Measurements from ENCODE around the gene ST3GAL4. TPM values are rescaled to one million over a fixed set of nuclear protein-coding genes. Genes with fewer than 3 reads are reported as not detected.
"Not testable (repeated sequence)": the region's sequence is repeated elsewhere in the genome, so short reads cannot be mapped to it uniquely, and the experiment has no call there.

The ST3GAL4 gene
- total RNA-seq, 1 experiment from 2014 or later = 11.2 TPM

GRCh38 chr11:126346586-126346940 is 8.9 kb upstream of the ST3GAL4 start:
- no peaks in the 10 kb centered on the region for H3K27me3 Mint-ChIP-seq (ENCODE audit: insufficient read depth, unreplicated experiment)
- H3K27ac Mint-ChIP-seq (ENCODE audit: unreplicated experiment) = no peak overlapping the region
- ChIA-PET CTCF (no interaction called here), POLR2A (no interaction called here)
- Histone ChIP-seq H3K27me3 (replicated peaks; ENCODE audit: control insufficient read depth, insufficient read depth, low read length) (no peaks in the 10 kb centered on the region), H3K9me3 (no peaks in the 10 kb centered on the region), H3K4me1 (no peaks in the 10 kb centered on the region), H3K4me3 (ENCODE audit: low read depth, low read length) (no peak overlapping the region), H3K36me3 (ENCODE audit: control insufficient read depth, insufficient read depth, low read length) (0 out of 2 replicates have a peak, but pooled peaks cover 2% of the 10 kb centered on the region)
- H3K36me3 Mint-ChIP-seq (ENCODE audit: insufficient read depth, unreplicated experiment) = peaks cover 16% of the 10 kb centered on the region
- H3K4me1 Mint-ChIP-seq (ENCODE audit: low read depth, unreplicated experiment) = no peaks in the 10 kb centered on the region
- no peak for DNase-seq
- intact Hi-C loops (cut with micrococcal nuclease; ENCODE audit: unreplicated experiment) = no loop called here
- no TSS peak for BruUV-seq (replicated peaks)
- no peak for TF ChIP-seq CTCF (IDR thresholded peaks at IDR 0.05; ENCODE audit: insufficient read depth in 1 of 2, low read depth in 1 of 2, low read length in 1 of 2, severe bottlenecking in 1 of 2, unreplicated experiment in 1 of 2)
- H3K4me3 Mint-ChIP-seq (ENCODE audit: unreplicated experiment) = no peak overlapping the region
- no peaks in the 10 kb centered on the region for H3K9me3 Mint-ChIP-seq (ENCODE audit: unreplicated experiment)

GRCh38 chr11:126346946-126347345 is 8.5 kb upstream of the ST3GAL4 start:
- DNase-seq; H3K4me3 Mint-ChIP-seq (ENCODE audit: unreplicated experiment); H3K9me3 ChIP-seq; H3K9me3 Mint-ChIP-seq (ENCODE audit: unreplicated experiment); CTCF ChIA-PET; intact Hi-C loops (cut with micrococcal nuclease; ENCODE audit: unreplicated experiment); H3K27me3 ChIP-seq (replicated peaks; ENCODE audit: control insufficient read depth, insufficient read depth, low read length); H3K4me3 ChIP-seq (ENCODE audit: low read depth, low read length); H3K27ac Mint-ChIP-seq (ENCODE audit: unreplicated experiment); BruUV-seq (replicated peaks); H3K4me1 Mint-ChIP-seq (ENCODE audit: low read depth, unreplicated experiment); POLR2A ChIA-PET; H3K4me1 ChIP-seq; H3K36me3 ChIP-seq (ENCODE audit: control insufficient read depth, insufficient read depth, low read length); H3K27me3 Mint-ChIP-seq (ENCODE audit: insufficient read depth, unreplicated experiment): not testable (repeated sequence)
- H3K36me3 Mint-ChIP-seq (ENCODE audit: insufficient read depth, unreplicated experiment) = peaks cover 16% of the 10 kb centered on the region

- Mint-ChIP-seq H3K4me1 (ENCODE audit: low read depth, unreplicated experiment) (peaks cover 8% of the 10 kb centered on the region), H3K4me3 (ENCODE audit: unreplicated experiment) (no peak overlapping the region), H3K9me3 (ENCODE audit: unreplicated experiment) (no peaks in the 10 kb centered on the region), H3K27ac (ENCODE audit: unreplicated experiment) (no peak overlapping the region), H3K27me3 (ENCODE audit: insufficient read depth, unreplicated experiment) (no peaks in the 10 kb centered on the region), H3K36me3 (ENCODE audit: insufficient read depth, unreplicated experiment) (peaks cover 10% of the 10 kb centered on the region)
- DNase-seq = no peak
- intact Hi-C loops (cut with micrococcal nuclease; ENCODE audit: unreplicated experiment) = no loop called here
- Histone ChIP-seq H3K36me3 (ENCODE audit: control insufficient read depth, insufficient read depth, low read length) (no peaks in the 10 kb centered on the region), H3K27me3 (replicated peaks; ENCODE audit: control insufficient read depth, insufficient read depth, low read length) (no peaks in the 10 kb centered on the region), H3K4me3 (ENCODE audit: low read depth, low read length) (no peak overlapping the region), H3K9me3 (no peaks in the 10 kb centered on the region), H3K4me1 (no peaks in the 10 kb centered on the region)
- no peak for TF ChIP-seq CTCF (IDR thresholded peaks at IDR 0.05; ENCODE audit: insufficient read depth in 1 of 2, low read depth in 1 of 2, low read length in 1 of 2, severe bottlenecking in 1 of 2, unreplicated experiment in 1 of 2)
- BruUV-seq (replicated peaks) = no TSS peak
- ChIA-PET CTCF (interaction anchor here (0.8 kb wide), 1 partner anchor 10 kb away, joined by 3 read pairs; no protein-coding TSS in a partner anchor), POLR2A (interaction anchor here (0.6 kb wide), 1 partner anchor 15 kb away, joined by 3 read pairs; no protein-coding TSS in a partner anchor)
Observed at GRCh38 chr11:126347751-126348668, 7.5 kb upstream of the ST3GAL4 start.
